Heart left ventricle (tissue), 16 donors: Measurements from ENCODE around the gene SGPL1. TPM values are rescaled to one million over a fixed set of nuclear protein-coding genes. Genes with fewer than 3 reads are reported as not detected.
"Not testable (repeated sequence)": the region's sequence is repeated elsewhere in the genome, so short reads cannot be mapped to it uniquely, and the experiment has no call there.

Experiments used
- ATAC-seq, 4 donors: fragments of 200-7000 bp; cut with Tn5 transposase; one replicate each; pipeline ENCODE4 v1.9.1; 2020 to 2022; ENCODE audit warnings: moderate library complexity in 4 of 4, mild to moderate bottlenecking in 3 of 4, moderate number of reproducible peaks in 1 of 4
- DNase-seq, 5 donors: peaks; one replicate each; pipeline ENCODE4 v3.0.0-alpha.2; 2020
- H3K27ac ChIP-seq, 12 donors: fragments of 200-600 bp; sonication (generic) in 4 of 12; one replicate each; pipeline versions ENCODE4 v1.5.0 to v1.8.0; 2016 to 2022; ENCODE audit warnings: mild to moderate bottlenecking in 2 of 12
- H3K27me3 ChIP-seq, 9 donors: fragments of 200-600 bp; sonication (generic) in 2 of 9; one replicate each; pipeline versions ENCODE4 v1.5.1 to v1.8.0; 2016 to 2022; ENCODE audit warnings: mild to moderate bottlenecking in 3 of 9
- H3K36me3 ChIP-seq, 9 donors: fragments of 200-600 bp; sonication (generic) in 2 of 9; one replicate each; pipeline versions ENCODE4 v1.5.0 to v1.8.0; 2018 to 2022; ENCODE audit warnings: mild to moderate bottlenecking in 2 of 9
- H3K4me1 ChIP-seq, 12 donors: fragments of 200-600 bp; sonication (generic) in 4 of 12; one replicate each; pipeline versions ENCODE4 v1.5.0 to v1.8.0; 2016 to 2022; ENCODE audit warnings: mild to moderate bottlenecking in 3 of 12
- H3K4me3 ChIP-seq, 12 donors: fragments of 200-600 bp; sonication (generic) in 4 of 12; one replicate each; pipeline versions ENCODE4 v1.5.0 to v1.8.0; 2017 to 2022; ENCODE audit warnings: mild to moderate bottlenecking in 9 of 12, moderate library complexity in 4 of 12
- H3K9me3 ChIP-seq, 12 donors: fragments of 200-600 bp; sonication (generic) in 4 of 12; one replicate each; pipeline versions ENCODE4 v1.5.0 to v1.8.0; 2016 to 2022; ENCODE audit warnings: mild to moderate bottlenecking in 1 of 12
- POLR2A ChIP-seq, 2 donors: fragments of 450-650 bp; IDR thresholded peaks; one replicate each; pipeline ENCODE4 v1.6.1; 2017; ENCODE audit warnings: antibody characterized with exemption in 2 of 2, mild to moderate bottlenecking in 2 of 2, moderate library complexity in 2 of 2
- WGBS, 4 donors: extraction: QIAGEN DNeasy Blood & Tissue Kit in 2 of 4; methylation state at CpG; one replicate each; pipeline versions ENCODE4 v1.1.5 to v1.1.7; 2013 to 2018; 5-methylcytosine and 5-hydroxymethylcytosine counted together
- intact Hi-C, 10 donors: fragments of 100-400 bp; cut with DNase I; formaldehyde crosslinking; loops; one replicate each; pipeline versions ENCODE4 v1.11.1 to v1.14.2; 2022
- long read RNA-seq, 3 donors: library from polyadenylated mRNA; unstranded; transcript quantifications; one replicate each; pipeline ENCODE4 v2.0.0, GENCODE V29; 2020 to 2021
- polyA plus RNA-seq, 2 donors: library from polyadenylated mRNA; stranded (reverse); fragments of 200-250 nt; gene quantifications; one replicate each; pipeline ENCODE4 v1.2.3, GENCODE V29; 2013
- total RNA-seq, 9 donors: library from RNA; depleted of rRNA in 2 of 9; stranded (reverse); fragments of >200 nt in 2 of 9; fragmentation: NEBNext Ultra II Directional in 3 of 9; extraction: Animal tissue kit (Norgen Biotek cat#: 25700) in 3 of 9; gene quantifications; one replicate each; pipeline versions ENCODE4 v1.1.0 to v1.2.4, GENCODE V29; 2016 to 2023
- TF ChIP-seq, protein P1 (sequence below), 12 donors: fragments of 200-600 bp; sonication (generic) in 4 of 12; IDR thresholded peaks; one replicate each; pipeline versions ENCODE4 v1.5.0 to v1.8.0; 2018 to 2022; ENCODE audit warnings: antibody characterized with exemption in 12 of 12, mild to moderate bottlenecking in 5 of 12
- donor health status: ischemic (EF 13 %, LVEDD 7.1; RV severe dilation, severe dysfunction).
- donor health status: healthy with polysubstance abuse.
- donor health status: DM: no; HTN: yes; CAD: no.
- donor health status: DM: no; HTN: no; CAD: no.
- donor health status: ischemic (EF 25% LVEDD 6.9; RV normal size, moderate dysfunction).
- donor health status: ischemic (EF 25% LVEDD 5.7; RV mildly dilated, moderate dysfunction).
- donor health status: healthy.
- donor health status: DM: yes; HTN: yes; CAD: no.
- donor health status: ischemic (EF 35%, LVEDD 5.7; RV mildly dilated, moderate dysfunction).
- donor health status: nonischemic (EF 11% LVEDD 7.7; RV severe dilation, severe dysfunction).
- donor health status: DM: yes; HTN: yes; CAD: no.
- donor health status: PGD.
- donor health status: ischemic (EF 29% LVEDD 5.4; RV normal size, mild dysfunction).
- donor health status: nonischemic (EF 23%, LVEDD 6.1; RV moderate dilation, normal function).

Gene SGPL1, protein sequence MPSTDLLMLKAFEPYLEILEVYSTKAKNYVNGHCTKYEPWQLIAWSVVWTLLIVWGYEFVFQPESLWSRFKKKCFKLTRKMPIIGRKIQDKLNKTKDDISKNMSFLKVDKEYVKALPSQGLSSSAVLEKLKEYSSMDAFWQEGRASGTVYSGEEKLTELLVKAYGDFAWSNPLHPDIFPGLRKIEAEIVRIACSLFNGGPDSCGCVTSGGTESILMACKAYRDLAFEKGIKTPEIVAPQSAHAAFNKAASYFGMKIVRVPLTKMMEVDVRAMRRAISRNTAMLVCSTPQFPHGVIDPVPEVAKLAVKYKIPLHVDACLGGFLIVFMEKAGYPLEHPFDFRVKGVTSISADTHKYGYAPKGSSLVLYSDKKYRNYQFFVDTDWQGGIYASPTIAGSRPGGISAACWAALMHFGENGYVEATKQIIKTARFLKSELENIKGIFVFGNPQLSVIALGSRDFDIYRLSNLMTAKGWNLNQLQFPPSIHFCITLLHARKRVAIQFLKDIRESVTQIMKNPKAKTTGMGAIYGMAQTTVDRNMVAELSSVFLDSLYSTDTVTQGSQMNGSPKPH
- 10 to 100 TPM in 8 of 9 donors, 1 to 10 TPM in 1; 9.0 to 32.3 (median 12.2) TPM for total RNA-seq
- polyA plus RNA-seq: 10 to 100 TPM in 1 of 2 donors, 1 to 10 TPM in 1; 2.9 to 11.4 TPM
- long read RNA-seq, donor 1, full-length matches to known transcripts: 1 of 5 reads
- long read RNA-seq, donor 1, partial matches to known transcripts: 0 of 5 reads
- long read RNA-seq, donor 1, other reads (novel, unspliced or antisense): 4 of 5 reads
- long read RNA-seq, donor 2, full-length matches to known transcripts: 3 of 15 reads
- long read RNA-seq, donor 2, partial matches to known transcripts: 4 of 15 reads
- long read RNA-seq, donor 2, other reads (novel, unspliced or antisense): 8 of 15 reads
- long read RNA-seq, donor 3, partial matches to known transcripts: 0 of 6 reads
- long read RNA-seq, donor 3, other reads (novel, unspliced or antisense): 6 of 6 reads

DNA sequence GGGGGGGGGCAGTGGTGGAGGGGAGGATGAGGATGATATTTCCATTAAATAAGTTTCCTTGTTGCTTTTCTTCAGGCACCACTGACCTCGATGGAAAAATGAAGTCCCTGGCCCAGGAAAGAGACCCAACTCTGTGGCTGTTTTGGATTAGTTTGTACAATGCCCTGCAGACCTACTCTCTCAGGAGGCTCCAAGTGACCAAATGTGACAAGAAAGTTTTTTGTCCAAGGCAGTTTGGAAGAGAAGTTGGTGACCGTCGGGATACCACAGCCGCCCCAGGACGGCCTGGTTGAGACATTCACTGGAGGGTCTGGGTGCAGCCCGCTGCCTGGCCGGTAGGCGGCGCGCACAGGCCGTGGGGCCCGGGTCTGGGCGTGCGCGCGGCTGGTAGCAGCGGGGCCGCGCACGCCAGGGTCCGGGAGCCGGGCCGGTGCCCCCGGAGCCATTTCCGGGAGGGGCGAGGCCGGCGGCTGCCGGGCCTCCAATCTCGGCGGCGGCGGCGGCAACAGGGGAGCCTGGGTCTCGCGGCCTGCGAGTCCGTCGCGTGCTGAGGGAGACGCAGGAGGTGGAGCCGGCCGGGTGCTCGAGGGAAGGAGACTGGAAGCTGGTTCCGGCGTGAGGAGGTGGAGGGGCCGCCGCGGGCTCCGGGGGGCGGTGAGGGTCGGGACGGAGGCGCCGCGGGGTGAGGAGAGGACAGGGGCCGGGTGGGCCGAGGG, at the start of gene SGPL1:
Gene SGPL1 (plus strand): TSS at position 445 of the 716 bp plus-strand sequence. CDS start 906 bp downstream, outside the sequence.
- WGBS, 4 donors: 2 to 4% (median 2%) methylated on average over 19 to 58 of the region's 58 CpGs
- Histone ChIP-seq H3K36me3 (peaks cover 0 to 28% (median 19%) of the 10 kb centered on the region in 9 donors), H3K9me3 (no peaks in the 10 kb centered on the region), H3K27me3 (no peaks in the 10 kb centered on the region), H3K27ac (peak within 1 kb of the TSS; percentile 67 to 95 (median 86)), H3K4me3 (peak within 1 kb of the TSS; percentile 58 to 96 (median 80)), H3K4me1 (peaks cover 0 to 25% (median 11%) of the 10 kb centered on the region in 12 donors)
- TF ChIP-seq, protein P1, sequence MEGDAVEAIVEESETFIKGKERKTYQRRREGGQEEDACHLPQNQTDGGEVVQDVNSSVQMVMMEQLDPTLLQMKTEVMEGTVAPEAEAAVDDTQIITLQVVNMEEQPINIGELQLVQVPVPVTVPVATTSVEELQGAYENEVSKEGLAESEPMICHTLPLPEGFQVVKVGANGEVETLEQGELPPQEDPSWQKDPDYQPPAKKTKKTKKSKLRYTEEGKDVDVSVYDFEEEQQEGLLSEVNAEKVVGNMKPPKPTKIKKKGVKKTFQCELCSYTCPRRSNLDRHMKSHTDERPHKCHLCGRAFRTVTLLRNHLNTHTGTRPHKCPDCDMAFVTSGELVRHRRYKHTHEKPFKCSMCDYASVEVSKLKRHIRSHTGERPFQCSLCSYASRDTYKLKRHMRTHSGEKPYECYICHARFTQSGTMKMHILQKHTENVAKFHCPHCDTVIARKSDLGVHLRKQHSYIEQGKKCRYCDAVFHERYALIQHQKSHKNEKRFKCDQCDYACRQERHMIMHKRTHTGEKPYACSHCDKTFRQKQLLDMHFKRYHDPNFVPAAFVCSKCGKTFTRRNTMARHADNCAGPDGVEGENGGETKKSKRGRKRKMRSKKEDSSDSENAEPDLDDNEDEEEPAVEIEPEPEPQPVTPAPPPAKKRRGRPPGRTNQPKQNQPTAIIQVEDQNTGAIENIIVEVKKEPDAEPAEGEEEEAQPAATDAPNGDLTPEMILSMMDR (IDR thresholded peaks at IDR 0.05): peak; percentile 81 to 99 (median 98)
- TF ChIP-seq POLR2A (IDR thresholded peaks at IDR 0.05): peak in 1 of 2 donors; percentile 70
- ATAC-seq: peak; percentile 87 to 98 (median 97)
- DNase-seq: peak; percentile 81 to 93 (median 88)
- intact Hi-C loops: loop anchor here in 9 of 10 donors (1.0 to 5.0 kb wide), 3 partner anchors 65 to 268 kb away; no protein-coding TSS in a partner anchor

DNA sequence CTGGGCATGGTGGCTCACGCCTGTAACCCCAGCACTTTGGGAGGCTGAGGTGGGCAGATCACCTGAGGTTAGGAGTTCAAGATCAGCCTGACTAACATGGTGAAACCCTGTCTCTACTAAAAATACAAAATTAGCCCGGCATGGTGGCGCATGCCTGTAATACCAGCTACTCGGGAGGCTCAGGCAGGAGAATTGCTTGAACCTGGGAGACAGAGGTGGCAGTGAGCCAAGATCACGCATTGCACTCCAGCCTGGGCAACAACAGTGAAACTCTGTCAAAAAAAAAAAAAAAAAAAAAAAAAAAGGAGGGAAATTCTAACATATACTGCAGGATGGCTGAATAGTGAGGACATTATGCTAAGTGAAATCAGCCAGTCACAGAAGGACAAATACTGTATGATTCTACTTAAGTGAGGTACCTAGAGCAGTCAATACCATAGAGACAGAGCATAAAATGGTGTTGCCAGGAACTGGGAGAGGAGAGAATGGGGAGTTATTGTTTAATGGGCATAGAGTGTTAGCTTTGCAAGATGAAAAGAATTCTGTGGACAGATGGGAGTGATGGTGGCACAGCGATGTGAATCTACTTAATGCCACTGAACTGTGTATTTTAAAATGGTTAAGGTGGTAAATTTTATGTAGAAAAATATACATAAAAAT, 47.6 kb upstream of the SGPL1 start:
- not testable (repeated sequence) for H3K36me3 ChIP-seq, H3K4me1 ChIP-seq, H3K27ac ChIP-seq, H3K9me3 ChIP-seq, H3K4me3 ChIP-seq, ATAC-seq, H3K27me3 ChIP-seq
- intact Hi-C loops: loop anchor here in 1 of 10 donors (10.0 kb wide), 1 partner anchor 303 kb away; no protein-coding TSS in a partner anchor
- 77 to 84% (median 81%) methylated on average over 6 of the region's 6 CpGs for WGBS, 4 donors
- peak in 1 of 5 donors; percentile 2 for DNase-seq

DNA sequence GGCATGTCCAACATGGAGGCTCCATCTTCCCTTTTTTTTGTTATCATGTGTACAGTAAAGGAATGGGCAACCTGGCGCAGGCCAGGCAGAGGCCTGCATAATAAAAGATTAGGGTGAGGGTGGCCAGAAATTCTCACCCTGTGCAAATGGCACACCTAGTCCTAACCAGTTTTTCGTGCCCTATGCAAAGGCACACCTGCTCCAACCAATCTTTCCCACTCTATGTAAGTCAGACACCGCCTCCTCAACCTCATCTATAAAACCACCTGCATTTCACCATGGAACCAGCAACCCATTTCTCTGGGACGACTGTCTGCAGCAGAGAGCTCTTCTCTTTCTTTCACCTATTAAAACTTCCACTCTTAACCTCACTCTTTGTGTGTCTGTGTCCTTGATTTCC, 46.6 kb upstream of the SGPL1 start:
- Histone ChIP-seq H3K4me3 (no peak overlapping the region), H3K4me1 (no peaks in the 10 kb centered on the region), H3K9me3 (peaks cover 0 to 7% (median 0%) of the 10 kb centered on the region in 12 donors), H3K27ac (no peak overlapping the region), H3K36me3 (no peaks in the 10 kb centered on the region), H3K27me3 (no peaks in the 10 kb centered on the region)
- WGBS, 4 donors: 88 to 93% (median 90%) methylated on average over 4 of the region's 4 CpGs
- intact Hi-C loops: loop anchor here in 1 of 10 donors (10.0 kb wide), 1 partner anchor 304 kb away; no protein-coding TSS in a partner anchor
- TF ChIP-seq, protein P1 (IDR thresholded peaks at IDR 0.05): no peak
- no peak for TF ChIP-seq POLR2A (IDR thresholded peaks at IDR 0.05)
- peak in 1 of 5 donors; percentile 2 for DNase-seq
- ATAC-seq: no peak

DNA sequence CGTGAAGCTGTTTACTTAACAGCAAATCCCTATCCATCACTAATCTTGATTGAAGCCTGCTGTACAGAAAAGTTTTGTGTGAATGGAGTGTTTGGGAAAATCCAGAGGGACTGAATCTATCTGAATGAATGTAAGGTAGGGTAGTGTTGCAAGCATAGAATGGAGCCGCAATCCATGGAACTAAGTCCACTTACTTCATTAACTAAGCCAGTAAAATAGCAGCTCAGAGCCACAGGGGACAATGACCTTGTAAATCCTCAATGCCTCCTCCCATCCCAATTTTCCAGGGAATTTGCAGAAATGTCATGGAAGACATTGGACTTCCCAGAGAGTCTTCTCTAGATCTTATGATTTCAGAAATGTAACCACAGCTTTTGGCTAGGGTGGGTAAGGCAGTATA, 45.7 kb upstream of the SGPL1 start:
- DNase-seq (no peak), ATAC-seq (no peak)
- Histone ChIP-seq H3K36me3 (no peaks in the 10 kb centered on the region), H3K4me1 (no peaks in the 10 kb centered on the region), H3K27ac (no peak overlapping the region), H3K9me3 (peaks cover 0 to 7% (median 0%) of the 10 kb centered on the region in 12 donors), H3K27me3 (no peaks in the 10 kb centered on the region), H3K4me3 (no peak overlapping the region)
- TF ChIP-seq, protein P1 (IDR thresholded peaks at IDR 0.05): no peak
- TF ChIP-seq POLR2A (IDR thresholded peaks at IDR 0.05): no peak
- intact Hi-C loops: no loop called here
- 78 to 91% (median 83%) methylated on average over 2 of the region's 2 CpGs for WGBS, 4 donors

DNA sequence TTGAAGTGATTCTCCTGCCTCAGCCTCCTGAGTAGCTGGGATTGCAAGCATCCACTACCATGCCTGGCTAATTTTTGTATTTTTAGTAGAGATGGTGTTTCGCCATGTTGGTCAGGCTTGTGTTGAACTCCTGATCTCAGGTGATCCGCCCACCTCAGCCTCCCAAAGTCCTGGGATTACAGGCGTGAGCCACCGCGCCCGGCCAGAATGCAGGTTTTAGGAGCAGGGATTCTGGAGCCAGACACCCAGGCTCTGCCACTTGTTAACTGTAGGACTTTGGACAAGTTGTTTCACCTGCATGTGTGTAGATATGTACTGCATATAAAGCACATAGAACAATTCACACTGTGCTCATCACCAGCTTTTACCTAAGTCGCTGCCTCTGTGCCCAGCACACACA, 45.2 kb upstream of the SGPL1 start:
- intact Hi-C loops, H3K36me3 ChIP-seq, DNase-seq, H3K9me3 ChIP-seq, H3K4me3 ChIP-seq, H3K27me3 ChIP-seq, ATAC-seq, H3K4me1 ChIP-seq, H3K27ac ChIP-seq: not testable (repeated sequence)
- WGBS, 4 donors: 90 to 97% (median 95%) methylated on average over 7 of the region's 7 CpGs
